ENCODE measurements around the gene ERG.
A peak's percentile ranks its signal among the peaks of the same experiment; 100 is the strongest.

The ERG gene

GRCh38 chr21:38355353-38355752 lies 142.9 kb downstream of the ERG start:
- DNase-seq = no peak

- DNase-seq = no peak
Observed at GRCh38 chr21:38354746-38355145, 143.5 kb downstream of the ERG start.

- no peak for DNase-seq
Observed at GRCh38 chr21:38354231-38354630, 144.0 kb downstream of the ERG start.

GRCh38 chr21:38352536-38353219 lies 145.6 kb downstream of the ERG start:
- peak; percentile 55 for DNase-seq

- no peak for DNase-seq
Observed at GRCh38 chr21:38351961-38352521, 146.2 kb downstream of the ERG start.

GRCh38 chr21:38351176-38351959 lies 146.9 kb downstream of the ERG start:
- no peak for DNase-seq

GRCh38 chr21:38350684-38351083 lies 147.6 kb downstream of the ERG start:
- no peak for DNase-seq

GRCh38 chr21:38349977-38350376 lies 148.3 kb downstream of the ERG start:
- no peak for DNase-seq

- DNase-seq = no peak
Observed at GRCh38 chr21:38349111-38349746, 149.0 kb downstream of the ERG start.

GRCh38 chr21:38346286-38346685 lies 152.0 kb downstream of the ERG start:
- DNase-seq = no peak

- peak; percentile 80 for DNase-seq
Observed at GRCh38 chr21:38343691-38344090, 154.6 kb downstream of the ERG start.

GRCh38 chr21:38342739-38343138 lies 155.5 kb downstream of the ERG start:
- DNase-seq = no peak

- no peak for DNase-seq
Observed at GRCh38 chr21:38341546-38342012, 156.7 kb downstream of the ERG start.

- no peak for DNase-seq
Observed at GRCh38 chr21:38340131-38340530, 158.1 kb downstream of the ERG start.

GRCh38 chr21:38337793-38338192 lies 160.5 kb downstream of the ERG start:
- DNase-seq = no peak

GRCh38 chr21:38334866-38335265 lies 163.4 kb downstream of the ERG start:
- no peak for DNase-seq

- no peak for DNase-seq
Observed at GRCh38 chr21:38333301-38334272, 164.7 kb downstream of the ERG start.

- no peak for DNase-seq
Observed at GRCh38 chr21:38330666-38331065, 167.6 kb downstream of the ERG start.
